ENCODE results near the gene NTNG1.

GRCh38 chr1:107232426-107232825 lies 91.6 kb downstream of the NTNG1 start:
- no peak for TF ChIP-seq POLR2A (IDR thresholded peaks at IDR 0.05)
- TF ChIP-seq CTCF (IDR thresholded peaks at IDR 0.05) = no peak

Measured in esophagus squamous epithelium (tissue), 4 donors.